Kidney epithelial cell (primary cell): Measurements from ENCODE around the gene MED6. TPM values are rescaled to one million over a fixed set of nuclear protein-coding genes. Genes with fewer than 3 reads are reported as not detected.

Source experiments
- DNase-seq: peaks from one replicate; pipeline ENCODE4 v3.0.0-alpha.2; 2010; ENCODE audit warnings: low read depth
- H3K27me3 ChIP-seq: 2 replicates; pipeline ENCODE4 v1.6.0; 2011; ENCODE audit warnings: low read length; ENCODE audit not compliant: control insufficient read depth, insufficient read depth
- H3K36me3 ChIP-seq: 2 replicates; pipeline ENCODE4 v1.5.1; 2011; ENCODE audit warnings: low read length; ENCODE audit not compliant: control insufficient read depth, insufficient read depth
- H3K4me3 ChIP-seq: 2 replicates; pipeline ENCODE4 v1.5.1; 2011; ENCODE audit warnings: low read depth, mild to moderate bottlenecking, control low read depth, low read length
- CTCF ChIP-seq: IDR thresholded peaks from 2 replicates; pipeline ENCODE4 v1.5.1; 2011; ENCODE audit warnings: mild to moderate bottlenecking, moderate library complexity, low read length, control low read depth, inconsistent platforms; ENCODE audit not compliant: insufficient read depth, poor library complexity, severe bottlenecking
- total RNA-seq: library from RNA; depleted of rRNA; stranded (reverse); fragments of >200 nt; gene quantifications from 2 replicates; pipeline ENCODE4 v1.2.3, GENCODE V29; 2015

The MED6 gene
- total RNA-seq, 1 donor from 2014 or later, result 33.8 TPM

GRCh38 chr14:70536830-70537229 is 63.6 kb downstream of the MED6 start:
- no peak for DNase-seq
- no peak for TF ChIP-seq CTCF
- H3K4me3 ChIP-seq, result no peak overlapping the region

GRCh38 chr14:70534904-70535303 is 65.6 kb downstream of the MED6 start, which contains the start of gene ADAM20:
Gene ADAM20 (minus strand): TSS chr14:70535004. CDS start chr14:70524757, 10,247 bp downstream.
- Histone ChIP-seq H3K27me3 (no peaks in the 10 kb centered on the region), H3K4me3 (no peak within 1 kb of the TSS), H3K36me3 (no peaks in the 10 kb centered on the region)
- no peak for TF ChIP-seq CTCF
- no peak for DNase-seq

More at GRCh38 chr14:70536830-70537229, 63.6 kb downstream of the MED6 start:
- no peaks in the 10 kb centered on the region for H3K27me3 ChIP-seq
- H3K36me3 ChIP-seq, result no peaks in the 10 kb centered on the region

Other genes with a start within 250 kb of the MED6 start
- gene COX16, start 241.0 kb downstream of the MED6 start, total RNA-seq, result 19.5 and 36.0 TPM in 2 replicates
- 23.8 and 24.8 TPM in 2 replicates for gene SYNJ2BP, start 183.6 kb downstream of the MED6 start, total RNA-seq
- 0.08 and 0.34 TPM in 2 replicates for gene ADAM21, start 148.5 kb downstream of the MED6 start, total RNA-seq
- 0.14 and 0.17 TPM in 2 replicates for gene ADAM20, start 65.7 kb downstream of the MED6 start, total RNA-seq
- gene TTC9, start 41.3 kb upstream of the MED6 start, total RNA-seq, result 16.5 and 18.1 TPM in 2 replicates
- 10.4 and 12.0 TPM in 2 replicates for gene MAP3K9, start 208.9 kb upstream of the MED6 start, total RNA-seq